ENCODE measurements around the gene TRANK1. TPM values are rescaled to one million over a fixed set of nuclear protein-coding genes. Genes with fewer than 3 reads are reported as not detected.

The TRANK1 gene
- total RNA-seq, 2 donors from 2014 or later = 3.6 to 7.8 TPM

DNA sequence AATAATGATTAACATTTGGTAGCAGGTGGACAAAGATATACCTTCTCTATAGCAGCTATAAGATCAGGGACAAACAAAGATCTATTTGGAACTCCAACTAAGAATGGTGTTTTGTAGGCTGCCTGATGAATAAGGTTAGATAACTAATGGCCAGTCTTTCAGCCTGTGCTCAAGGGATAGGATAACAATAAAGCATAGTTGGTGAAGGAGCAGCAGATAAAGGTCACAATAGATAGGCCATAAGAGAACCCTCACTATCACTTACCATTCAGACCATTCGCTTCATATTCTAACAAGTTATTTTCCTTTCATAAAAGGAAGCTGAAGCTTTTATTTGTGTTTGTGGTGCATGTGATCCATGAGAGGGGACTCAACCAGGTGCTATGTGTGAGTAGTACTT is 28.3 kb upstream of the TRANK1 start:
- no peak overlapping the region for H3K27ac ChIP-seq
- no peaks in the 10 kb centered on the region for H3K36me3 ChIP-seq (replicated peaks in 1 of 2; ENCODE audit: insufficient read depth in 1 of 2, low read depth in 2 of 2)
- H3K4me1 ChIP-seq = no peaks in the 10 kb centered on the region
- ATAC-seq (no peak), DNase-seq (no peak)
- H3K9me3 ChIP-seq = no peaks in the 10 kb centered on the region
- no peaks in the 10 kb centered on the region for H3K27me3 ChIP-seq
- no peak overlapping the region for H3K4me3 ChIP-seq
- intact Hi-C loops (cut with DNase I) = no loop called here
- WGBS, 2 donors = 94 to 96% methylated on average over 1 of the region's 1 CpG
- TF ChIP-seq, protein P1, sequence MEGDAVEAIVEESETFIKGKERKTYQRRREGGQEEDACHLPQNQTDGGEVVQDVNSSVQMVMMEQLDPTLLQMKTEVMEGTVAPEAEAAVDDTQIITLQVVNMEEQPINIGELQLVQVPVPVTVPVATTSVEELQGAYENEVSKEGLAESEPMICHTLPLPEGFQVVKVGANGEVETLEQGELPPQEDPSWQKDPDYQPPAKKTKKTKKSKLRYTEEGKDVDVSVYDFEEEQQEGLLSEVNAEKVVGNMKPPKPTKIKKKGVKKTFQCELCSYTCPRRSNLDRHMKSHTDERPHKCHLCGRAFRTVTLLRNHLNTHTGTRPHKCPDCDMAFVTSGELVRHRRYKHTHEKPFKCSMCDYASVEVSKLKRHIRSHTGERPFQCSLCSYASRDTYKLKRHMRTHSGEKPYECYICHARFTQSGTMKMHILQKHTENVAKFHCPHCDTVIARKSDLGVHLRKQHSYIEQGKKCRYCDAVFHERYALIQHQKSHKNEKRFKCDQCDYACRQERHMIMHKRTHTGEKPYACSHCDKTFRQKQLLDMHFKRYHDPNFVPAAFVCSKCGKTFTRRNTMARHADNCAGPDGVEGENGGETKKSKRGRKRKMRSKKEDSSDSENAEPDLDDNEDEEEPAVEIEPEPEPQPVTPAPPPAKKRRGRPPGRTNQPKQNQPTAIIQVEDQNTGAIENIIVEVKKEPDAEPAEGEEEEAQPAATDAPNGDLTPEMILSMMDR (IDR thresholded peaks at IDR 0.05) = no peak
- TF ChIP-seq POLR2A (IDR thresholded peaks at IDR 0.05) = no peak

DNA sequence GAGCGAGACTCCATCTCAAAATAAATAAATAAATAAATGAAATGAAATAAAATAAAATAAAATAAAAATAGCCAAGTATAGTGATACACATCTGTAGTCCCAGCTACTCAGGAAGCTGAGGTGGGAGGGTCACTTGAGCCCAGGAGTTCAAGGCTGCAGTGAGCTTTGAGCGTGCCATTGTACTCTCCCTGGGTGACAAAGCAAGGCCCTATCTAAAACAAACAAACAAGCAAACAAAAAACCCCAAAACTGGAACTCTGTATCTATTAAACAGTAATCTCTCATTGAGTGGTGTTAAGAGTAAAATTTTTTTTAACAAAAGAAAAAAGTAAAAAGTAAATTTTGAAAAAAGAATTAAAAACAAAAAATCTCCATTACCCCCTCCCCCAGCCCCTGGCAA is 27.3 kb upstream of the TRANK1 start:
- intact Hi-C loops (cut with DNase I) = no loop called here
- ATAC-seq (no peak), DNase-seq (no peak)
- no peaks in the 10 kb centered on the region for H3K9me3 ChIP-seq
- TF ChIP-seq, protein P1 (IDR thresholded peaks at IDR 0.05) = no peak
- TF ChIP-seq POLR2A (IDR thresholded peaks at IDR 0.05) = no peak
- no peak overlapping the region for H3K4me3 ChIP-seq
- 70 to 72% methylated on average over 2 of the region's 2 CpGs for WGBS, 2 donors
- no peaks in the 10 kb centered on the region for H3K36me3 ChIP-seq (replicated peaks in 1 of 2; ENCODE audit: insufficient read depth in 1 of 2, low read depth in 2 of 2)
- H3K27ac ChIP-seq = no peak overlapping the region
- no peaks in the 10 kb centered on the region for H3K4me1 ChIP-seq
- H3K27me3 ChIP-seq = no peaks in the 10 kb centered on the region

DNA sequence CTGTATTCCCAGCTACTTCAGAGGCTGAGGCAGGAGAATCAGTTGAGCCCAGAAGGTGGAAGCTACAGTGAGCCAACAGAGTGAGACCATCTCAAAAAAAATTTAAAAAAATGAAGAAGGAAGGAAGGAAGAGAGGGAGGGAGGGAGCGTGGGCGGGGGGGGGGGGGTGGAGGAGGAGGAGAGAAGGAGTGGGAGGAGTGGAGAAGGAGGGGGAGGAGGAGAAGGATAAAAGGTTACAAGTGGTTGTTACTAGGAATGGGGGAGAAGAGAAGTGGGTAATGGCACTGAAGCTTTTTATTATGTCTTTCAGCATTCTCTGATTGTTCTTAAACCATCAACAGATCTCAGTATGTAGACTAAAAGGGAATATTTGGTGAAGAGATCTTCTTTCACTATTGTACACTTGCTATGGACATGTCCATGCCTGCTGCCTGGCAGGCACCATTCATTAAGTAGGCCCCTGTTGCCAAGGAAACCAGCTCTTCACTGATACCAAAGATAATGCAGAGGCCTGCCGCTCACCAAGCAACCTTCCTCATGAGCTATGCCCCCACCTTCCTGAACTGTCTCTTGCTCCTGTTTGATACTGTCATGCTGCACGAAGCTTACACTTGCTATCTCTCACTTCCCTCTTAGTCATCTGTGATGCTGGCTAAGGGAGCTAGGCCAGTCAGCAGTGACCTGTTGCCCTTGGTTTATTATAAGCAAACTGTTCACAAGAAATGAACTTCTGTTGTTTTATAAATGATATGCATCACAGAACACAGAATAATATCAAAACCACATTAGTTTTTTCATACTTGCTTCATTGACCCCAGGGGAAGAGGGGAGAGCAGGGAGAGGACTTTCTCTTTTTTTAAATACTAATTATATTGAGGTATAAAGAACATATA is 24.9 kb upstream of the TRANK1 start:
- ATAC-seq = no peak
- WGBS, 2 donors = 61 to 80% methylated on average over 4 of the region's 4 CpGs
- Histone ChIP-seq H3K27ac (no peak overlapping the region), H3K4me3 (no peak overlapping the region), H3K36me3 (replicated peaks in 1 of 2; ENCODE audit: insufficient read depth in 1 of 2, low read depth in 2 of 2) (no peaks in the 10 kb centered on the region), H3K9me3 (no peaks in the 10 kb centered on the region), H3K4me1 (no peaks in the 10 kb centered on the region), H3K27me3 (no peaks in the 10 kb centered on the region)
- peak in 2 of 4 donors; percentile 19 to 45 for DNase-seq
- intact Hi-C loops (cut with DNase I) = no loop called here
- no peak for TF ChIP-seq POLR2A (IDR thresholded peaks at IDR 0.05)
- TF ChIP-seq, protein P1 (IDR thresholded peaks at IDR 0.05) = no peak

DNA sequence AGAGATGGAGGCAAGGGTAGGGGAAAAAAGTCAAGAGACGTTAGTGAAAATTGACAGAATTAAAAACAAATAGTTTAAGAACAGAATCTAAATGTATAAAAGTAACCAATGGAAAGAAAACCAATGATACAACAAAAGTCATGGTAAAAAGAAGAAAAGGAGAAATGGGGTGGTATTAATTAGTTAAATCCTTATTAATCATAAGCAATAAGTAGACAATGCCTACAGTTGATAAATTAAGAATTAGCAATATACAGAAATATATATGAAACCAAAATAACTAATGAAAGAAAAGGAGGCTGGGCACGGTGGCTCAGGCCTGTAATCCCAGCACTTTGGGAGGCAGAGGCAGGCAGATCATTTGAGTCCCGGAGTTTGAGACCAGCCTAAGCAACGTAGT is 24.2 kb upstream of the TRANK1 start:
- ATAC-seq = no peak
- TF ChIP-seq, protein P1 (IDR thresholded peaks at IDR 0.05) = no peak
- no peak for TF ChIP-seq POLR2A (IDR thresholded peaks at IDR 0.05)
- Histone ChIP-seq H3K27ac (no peak overlapping the region), H3K4me1 (no peaks in the 10 kb centered on the region), H3K4me3 (no peak overlapping the region), H3K27me3 (no peaks in the 10 kb centered on the region), H3K9me3 (no peaks in the 10 kb centered on the region), H3K36me3 (replicated peaks in 1 of 2; ENCODE audit: insufficient read depth in 1 of 2, low read depth in 2 of 2) (no peaks in the 10 kb centered on the region)
- intact Hi-C loops (cut with DNase I) = no loop called here
- 83 to 89% methylated on average over 4 of the region's 4 CpGs for WGBS, 2 donors
- DNase-seq = no peak

DNA sequence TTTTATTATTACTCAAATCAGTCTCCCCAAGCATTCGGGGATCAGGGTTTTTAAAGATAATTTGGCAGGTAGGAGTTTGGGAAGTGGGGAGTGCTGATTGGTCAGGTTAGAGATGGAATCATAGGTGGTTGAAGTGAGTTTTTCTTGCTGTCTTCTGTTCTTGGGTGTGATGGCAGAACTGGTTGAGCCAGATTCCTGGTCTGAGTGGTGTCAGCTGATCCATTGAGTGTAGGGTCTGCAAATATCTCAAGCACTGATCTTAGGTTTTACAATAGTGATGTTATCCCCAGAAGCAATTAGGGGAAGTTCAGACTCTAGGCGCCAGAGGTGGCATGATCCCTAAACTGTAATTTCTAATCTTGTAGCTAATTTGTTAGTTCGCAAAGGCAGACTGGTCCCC is 20.6 kb upstream of the TRANK1 start:
- Histone ChIP-seq H3K4me3 (no peak overlapping the region), H3K4me1 (no peaks in the 10 kb centered on the region), H3K27me3 (no peaks in the 10 kb centered on the region), H3K27ac (no peak overlapping the region), H3K9me3 (no peaks in the 10 kb centered on the region), H3K36me3 (replicated peaks in 1 of 2; ENCODE audit: insufficient read depth in 1 of 2, low read depth in 2 of 2) (no peaks in the 10 kb centered on the region)
- 54 to 65% methylated on average over 3 of the region's 3 CpGs for WGBS, 2 donors
- intact Hi-C loops (cut with DNase I) = no loop called here
- no peak for DNase-seq
- ATAC-seq = no peak
- TF ChIP-seq, protein P1 (IDR thresholded peaks at IDR 0.05) = no peak
- TF ChIP-seq POLR2A (IDR thresholded peaks at IDR 0.05) = no peak
